Activated T-cell treated with anti-CD3 and anti-CD28 coated beads, Interleukin-2, amount 50 U/mL, for 72 hours (primary cell): ENCODE measurements around the gene UBAP2. TPM values are rescaled to one million over a fixed set of nuclear protein-coding genes. Genes with fewer than 3 reads are reported as not detected.

Source experiments
- ATAC-seq, 2 donors: fragments of 150-1000 bp; cut with Tn5 transposase; replicated peaks in 1 of 2; 2 replicates each; pipeline ENCODE4 v1.10.0; 2021; ENCODE audit warnings: moderate library complexity in 2 of 2, mild to moderate bottlenecking in 1 of 2
- DNase-seq, 2 donors: peaks; one replicate each; pipeline ENCODE4 v3.0.0; 2021 to 2022; ENCODE audit warnings: mixed read lengths in 1 of 2
- H3K27ac Mint-ChIP-seq: one replicate; pipeline ENCODE4 v1.8.0; 2022; ENCODE audit warnings: mild to moderate bottlenecking, moderate library complexity, mixed read lengths
- H3K27me3 Mint-ChIP-seq: one replicate; pipeline ENCODE4 v1.8.0; 2022; ENCODE audit warnings: low read depth, mixed read lengths
- H3K36me3 Mint-ChIP-seq, 2 donors: one replicate each; pipeline ENCODE4 v1.8.0; 2022; ENCODE audit warnings: mixed read lengths in 2 of 2, mild to moderate bottlenecking in 1 of 2; ENCODE audit not compliant: insufficient read depth in 2 of 2
- H3K4me1 Mint-ChIP-seq: one replicate; pipeline ENCODE4 v1.8.0; 2022; ENCODE audit warnings: low read depth, mixed read lengths
- H3K4me3 Mint-ChIP-seq, 2 donors: one replicate each; pipeline ENCODE4 v1.8.0; 2022; ENCODE audit warnings: mild to moderate bottlenecking in 2 of 2, mixed read lengths in 2 of 2, moderate library complexity in 2 of 2
- H3K9me3 Mint-ChIP-seq, 2 donors: one replicate each; pipeline ENCODE4 v1.8.0; 2022; ENCODE audit warnings: mixed read lengths in 2 of 2
- total RNA-seq, 2 donors: library from RNA; stranded (reverse); gene quantifications; one replicate each; pipeline ENCODE4 v1.2.3, GENCODE V29; 2022

UBAP2 gene
- total RNA-seq, 2 donors from 2014 or later, result 32.1 to 34.5 TPM

GRCh38 chr9:33943389-33943788 lies 105.3 kb downstream of the UBAP2 start:
- no peaks in the 10 kb centered on the region for H3K4me1 Mint-ChIP-seq
- H3K36me3 Mint-ChIP-seq, result peaks cover 2 to 30% of the 10 kb centered on the region in 2 donors
- H3K27ac Mint-ChIP-seq, result peak overlapping the region; percentile 14

GRCh38 chr9:33942471-33943083 lies 106.1 kb downstream of the UBAP2 start:
- Mint-ChIP-seq H3K9me3 (no peaks in the 10 kb centered on the region), H3K27me3 (no peaks in the 10 kb centered on the region), H3K36me3 (peaks cover 2 to 26% of the 10 kb centered on the region in 2 donors), H3K27ac (no peak overlapping the region), H3K4me1 (no peaks in the 10 kb centered on the region), H3K4me3 (no peak overlapping the region)
- DNase-seq (no peak), ATAC-seq (no peak)

More at GRCh38 chr9:33943389-33943788, 105.3 kb downstream of the UBAP2 start:
- no peak for DNase-seq
- no peaks in the 10 kb centered on the region for H3K9me3 Mint-ChIP-seq
- no peak overlapping the region for H3K4me3 Mint-ChIP-seq
- H3K27me3 Mint-ChIP-seq, result no peaks in the 10 kb centered on the region
- no peak for ATAC-seq

GRCh38 chr9:33939924-33940874 lies 108.5 kb downstream of the UBAP2 start:
- H3K27me3 Mint-ChIP-seq, result no peaks in the 10 kb centered on the region
- DNase-seq (no peak), ATAC-seq (no peak)
- H3K36me3 Mint-ChIP-seq, result peaks cover 3 to 30% of the 10 kb centered on the region in 2 donors
- H3K9me3 Mint-ChIP-seq, result no peaks in the 10 kb centered on the region
- no peaks in the 10 kb centered on the region for H3K4me1 Mint-ChIP-seq
- no peak overlapping the region for H3K4me3 Mint-ChIP-seq
- H3K27ac Mint-ChIP-seq, result no peak overlapping the region

DNA sequence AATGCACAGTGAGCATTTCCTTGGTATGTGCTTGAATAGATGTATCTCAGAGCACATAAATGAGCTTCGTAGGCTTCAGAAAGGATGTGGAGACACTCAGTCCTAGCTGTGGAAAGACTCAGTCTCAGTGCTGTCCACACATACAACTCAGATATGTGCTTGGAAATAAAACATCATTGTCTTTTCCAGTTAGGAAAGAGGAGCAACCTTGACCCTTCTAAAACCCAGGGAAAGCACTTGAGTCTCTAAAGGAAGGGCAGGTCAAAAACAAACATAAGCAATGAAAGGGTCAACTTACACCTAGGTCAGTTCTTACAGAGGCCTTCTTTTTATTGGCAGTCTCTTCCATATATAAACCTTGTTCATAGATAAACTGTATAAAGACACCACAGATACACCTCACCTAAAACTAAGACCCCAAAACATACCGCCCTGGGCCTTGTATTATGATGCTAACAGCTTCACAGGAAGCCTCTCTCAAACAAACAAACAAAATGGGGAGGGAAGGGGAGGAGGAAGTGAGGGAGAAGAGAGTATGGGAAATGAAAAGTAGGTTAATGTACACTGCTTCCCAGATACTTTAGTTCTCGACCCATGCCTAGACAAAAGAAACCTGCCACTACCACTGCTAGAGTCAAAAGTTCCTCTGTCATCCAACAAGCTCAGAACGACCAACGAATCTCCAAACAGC lies 114.4 kb downstream of the UBAP2 start:
- DNase-seq (no peak), ATAC-seq (no peak)
- H3K4me3 Mint-ChIP-seq, result no peak overlapping the region
- peaks cover 7 to 34% of the 10 kb centered on the region in 2 donors for H3K36me3 Mint-ChIP-seq
- H3K27me3 Mint-ChIP-seq, result no peaks in the 10 kb centered on the region
- no peaks in the 10 kb centered on the region for H3K4me1 Mint-ChIP-seq
- no peak overlapping the region for H3K27ac Mint-ChIP-seq
- no peaks in the 10 kb centered on the region for H3K9me3 Mint-ChIP-seq

DNA sequence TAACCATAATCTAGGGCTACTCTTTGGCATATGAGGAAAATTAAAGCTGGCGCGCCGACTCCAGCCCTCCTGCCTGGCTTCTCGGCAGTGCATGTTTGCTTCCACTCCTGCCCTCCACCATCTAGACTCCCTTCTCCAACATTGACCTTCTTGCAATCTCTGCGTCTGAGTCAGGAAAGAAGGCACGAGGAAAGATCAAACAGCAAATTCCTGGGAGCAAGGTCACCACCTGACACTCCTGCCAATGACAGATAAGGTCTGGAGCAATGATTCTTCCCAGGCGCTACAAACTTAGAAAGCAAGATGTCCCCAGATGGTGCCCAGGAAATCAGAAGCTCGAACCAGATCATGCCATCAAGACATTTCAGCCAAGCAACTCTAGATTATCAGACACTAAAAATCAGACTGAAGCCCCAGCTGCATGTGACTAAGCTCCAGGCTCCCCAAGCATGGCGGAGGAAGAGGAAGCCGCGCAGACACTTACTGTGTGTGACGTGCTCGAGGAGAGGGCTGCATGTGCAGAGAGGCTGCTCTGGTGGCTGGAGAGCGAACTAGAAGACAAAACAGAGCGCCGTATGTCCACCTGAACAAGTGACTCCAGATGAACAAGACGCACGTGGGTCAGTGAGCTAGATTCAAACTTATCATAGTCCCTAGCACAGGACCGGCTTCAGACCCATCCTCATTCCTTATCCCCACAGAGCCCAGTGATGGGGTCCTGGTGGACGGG lies 116.4 kb downstream of the UBAP2 start:
- Mint-ChIP-seq H3K4me3 (no peak overlapping the region), H3K36me3 (peaks cover 6 to 32% of the 10 kb centered on the region in 2 donors), H3K27ac (no peak overlapping the region), H3K4me1 (no peaks in the 10 kb centered on the region), H3K27me3 (no peaks in the 10 kb centered on the region), H3K9me3 (no peaks in the 10 kb centered on the region)
- DNase-seq (no peak), ATAC-seq (peak in 1 of 2 donors; percentile 27)

GRCh38 chr9:33931326-33931725 lies 117.4 kb downstream of the UBAP2 start:
- no peak for DNase-seq
- Mint-ChIP-seq H3K9me3 (no peaks in the 10 kb centered on the region), H3K27ac (no peak overlapping the region), H3K4me1 (no peaks in the 10 kb centered on the region), H3K27me3 (no peaks in the 10 kb centered on the region), H3K4me3 (no peak overlapping the region), H3K36me3 (peaks cover 6 to 24% of the 10 kb centered on the region in 2 donors)
- no peak for ATAC-seq

- H3K4me1 Mint-ChIP-seq, result no peaks in the 10 kb centered on the region
- H3K27ac Mint-ChIP-seq, result no peak overlapping the region
- no peak for ATAC-seq
- H3K4me3 Mint-ChIP-seq, result no peak overlapping the region
- peaks cover 2 to 16% of the 10 kb centered on the region in 2 donors for H3K36me3 Mint-ChIP-seq
- DNase-seq, result no peak
- H3K9me3 Mint-ChIP-seq, result no peaks in the 10 kb centered on the region
- no peaks in the 10 kb centered on the region for H3K27me3 Mint-ChIP-seq
Observed at GRCh38 chr9:33927694-33928093, 121.0 kb downstream of the UBAP2 start.

GRCh38 chr9:33926746-33927485 lies 121.8 kb downstream of the UBAP2 start:
- no peaks in the 10 kb centered on the region for H3K4me1 Mint-ChIP-seq
- H3K9me3 Mint-ChIP-seq, result no peaks in the 10 kb centered on the region
- no peak for ATAC-seq

DNA sequence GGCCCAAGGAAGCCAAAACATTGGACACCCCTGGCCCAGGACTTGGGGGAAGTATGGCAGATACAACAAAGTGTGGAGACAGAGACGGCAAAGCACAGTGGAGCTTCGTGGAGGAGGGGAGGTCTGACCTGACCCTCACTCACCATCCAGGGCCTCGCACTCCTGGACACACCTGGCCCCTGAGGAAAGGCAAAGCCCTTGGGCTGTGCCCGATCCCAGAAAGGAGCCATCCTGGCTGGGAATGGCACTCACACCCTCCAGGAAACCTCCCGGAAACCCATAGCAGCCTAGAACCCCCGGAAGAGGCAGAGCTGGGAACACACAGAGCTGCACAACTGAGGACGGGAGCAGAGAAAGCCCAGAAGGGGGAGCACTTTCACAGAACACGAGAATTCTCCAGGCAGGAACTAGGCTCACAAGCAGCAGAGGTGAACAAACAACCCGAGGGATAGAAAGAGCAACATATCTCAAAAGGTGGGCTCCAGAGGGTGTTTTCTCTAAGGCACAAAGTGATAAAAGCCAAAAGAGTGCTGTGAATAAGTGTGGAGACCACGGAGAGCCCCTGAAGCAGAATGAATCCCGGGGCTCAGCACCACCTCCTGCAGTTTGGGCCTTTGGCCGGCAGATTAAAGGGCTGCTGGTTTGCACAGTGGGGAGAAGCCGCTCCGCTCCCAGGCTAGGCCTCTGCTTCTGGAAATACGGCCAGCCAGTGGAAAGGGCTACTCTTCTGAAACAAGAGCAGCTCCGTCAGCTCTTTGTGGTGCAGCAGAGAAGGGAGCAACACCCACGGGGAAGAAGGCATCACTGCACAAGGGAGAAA lies 123.5 kb downstream of the UBAP2 start:
- DNase-seq, result peak; percentile 23
- Mint-ChIP-seq H3K27me3 (no peaks in the 10 kb centered on the region), H3K9me3 (no peaks in the 10 kb centered on the region), H3K36me3 (peaks cover 2 to 7% of the 10 kb centered on the region in 2 donors), H3K4me3 (no peak overlapping the region), H3K4me1 (no peaks in the 10 kb centered on the region), H3K27ac (peak overlapping the region; percentile 60)
- peak; percentile 14 to 27 for ATAC-seq

More at GRCh38 chr9:33926746-33927485, 121.8 kb downstream of the UBAP2 start:
- H3K36me3 Mint-ChIP-seq, result peaks cover 2 to 12% of the 10 kb centered on the region in 2 donors
- H3K4me3 Mint-ChIP-seq, result no peak overlapping the region
- H3K27ac Mint-ChIP-seq, result no peak overlapping the region
- no peaks in the 10 kb centered on the region for H3K27me3 Mint-ChIP-seq
- no peak for DNase-seq

GRCh38 chr9:33923998-33924701 lies 124.5 kb downstream of the UBAP2 start:
- ATAC-seq (no peak), DNase-seq (no peak)
- Mint-ChIP-seq H3K4me1 (no peaks in the 10 kb centered on the region), H3K4me3 (no peak overlapping the region), H3K36me3 (peaks cover 2 to 7% of the 10 kb centered on the region in 2 donors), H3K27ac (peak overlapping the region; percentile 18), H3K27me3 (no peaks in the 10 kb centered on the region), H3K9me3 (no peaks in the 10 kb centered on the region)

DNA sequence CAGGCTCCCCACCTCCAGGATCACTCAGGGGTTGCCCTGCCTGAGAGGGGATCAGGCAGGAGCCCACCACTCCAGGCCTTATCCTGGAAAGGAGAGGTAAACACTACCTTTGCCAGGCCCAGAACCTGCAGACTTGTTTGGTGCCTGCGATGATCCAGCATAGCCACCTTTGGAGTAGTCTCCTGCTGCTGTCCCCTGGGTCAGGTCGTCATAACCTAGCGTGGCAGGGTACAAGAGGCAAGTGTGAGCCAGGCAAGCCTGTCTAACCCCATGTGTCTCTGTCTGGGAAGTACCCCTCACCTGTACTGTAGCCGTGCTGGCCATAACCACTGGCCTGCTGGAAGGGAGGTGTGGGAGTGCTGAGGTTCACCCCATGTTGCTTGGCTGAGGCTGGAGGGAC lies 125.6 kb downstream of the UBAP2 start:
- no peaks in the 10 kb centered on the region for H3K9me3 Mint-ChIP-seq
- peaks cover 6 to 7% of the 10 kb centered on the region in 2 donors for H3K36me3 Mint-ChIP-seq
- no peak overlapping the region for H3K27ac Mint-ChIP-seq
- H3K27me3 Mint-ChIP-seq, result no peaks in the 10 kb centered on the region
- ATAC-seq (no peak), DNase-seq (no peak)
- no peak overlapping the region for H3K4me3 Mint-ChIP-seq
- H3K4me1 Mint-ChIP-seq, result no peaks in the 10 kb centered on the region
